Retinal pigment epithelial cell (primary cell): ENCODE data around the gene TXNIP.

Experiments used
- DNase-seq: peaks from one replicate; pipeline ENCODE4 v3.0.0-alpha.2; 2010; ENCODE audit warnings: low read depth
- H3K4me3 ChIP-seq: 2 replicates; pipeline ENCODE4 v1.5.1; 2011; ENCODE audit warnings: mild to moderate bottlenecking, low read length, control low read depth, moderate library complexity
- TF ChIP-seq, protein P1 (sequence below): conservative IDR thresholded peaks from 2 replicates; pipeline ENCODE4 v1.5.1; 2011; ENCODE audit warnings: low read depth, low read length, control low read depth, inconsistent platforms

TXNIP gene

DNA sequence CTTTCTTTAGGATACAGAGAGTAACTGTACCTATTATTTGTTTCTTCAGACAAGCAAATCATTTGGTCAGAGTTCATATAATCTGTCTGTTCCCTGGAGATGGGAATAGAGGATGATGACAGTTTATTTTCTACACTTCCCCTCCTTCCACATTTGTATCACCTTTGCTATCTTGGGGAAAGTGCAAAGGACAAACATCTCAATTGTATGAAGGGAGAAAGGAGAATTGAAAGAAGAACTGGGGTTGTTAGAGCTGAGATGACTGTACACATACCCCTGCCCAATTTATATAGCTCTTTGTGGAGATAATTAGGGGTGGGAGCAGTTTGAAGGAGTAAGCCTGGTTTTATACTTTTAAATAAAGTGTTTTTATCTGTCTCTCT is 17.9 kb downstream of the TXNIP start:
- DNase-seq: no peak

DNA sequence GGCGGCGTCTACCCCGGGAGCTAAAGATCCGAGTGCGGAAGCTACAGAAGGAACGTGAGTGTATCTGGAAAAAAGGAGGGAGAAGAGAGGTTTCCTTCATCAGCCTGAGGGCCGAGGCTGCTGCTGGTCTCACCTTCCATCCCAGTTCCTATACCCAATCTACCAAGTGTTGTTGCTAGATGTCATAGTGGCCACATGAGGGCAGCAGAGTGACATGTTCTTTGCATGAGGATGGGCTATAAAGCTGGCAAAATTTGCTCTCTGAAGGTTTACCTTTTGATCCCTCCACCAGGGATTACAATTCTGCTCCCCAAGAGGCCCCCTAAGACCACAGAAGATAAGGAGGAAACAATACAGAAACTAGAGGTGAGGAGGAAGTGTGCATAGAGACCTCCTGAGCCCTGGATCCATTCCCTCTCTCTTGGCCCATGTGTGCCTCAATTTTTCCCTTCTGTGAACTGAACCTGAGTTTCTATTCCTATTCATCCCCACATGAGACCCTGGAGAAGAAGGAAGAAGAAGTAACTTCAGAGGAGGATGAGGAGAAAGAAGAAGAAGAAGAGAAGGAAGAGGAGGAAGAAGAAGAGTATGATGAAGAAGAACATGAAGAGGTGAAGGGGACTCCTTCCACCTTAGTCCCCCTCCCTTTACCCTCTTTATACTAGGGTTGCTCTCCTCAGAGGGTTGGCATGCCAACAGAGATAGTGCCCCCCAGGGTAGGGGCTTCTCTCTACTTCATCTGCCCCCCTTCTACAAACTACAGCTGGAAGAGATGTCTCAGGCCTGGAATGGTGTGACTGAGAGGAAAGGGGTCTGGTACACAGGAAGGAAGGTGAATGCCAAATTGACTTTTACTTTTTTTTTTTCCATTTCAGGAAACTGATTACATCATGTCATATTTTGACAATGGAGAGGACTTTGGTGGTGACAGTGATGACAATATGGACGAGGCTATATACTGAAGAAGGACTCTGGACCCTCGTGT is 18.6 kb downstream of the TXNIP start:
- no peak overlapping the region for H3K4me3 ChIP-seq
- DNase-seq: no peak
- TF ChIP-seq, protein P1, sequence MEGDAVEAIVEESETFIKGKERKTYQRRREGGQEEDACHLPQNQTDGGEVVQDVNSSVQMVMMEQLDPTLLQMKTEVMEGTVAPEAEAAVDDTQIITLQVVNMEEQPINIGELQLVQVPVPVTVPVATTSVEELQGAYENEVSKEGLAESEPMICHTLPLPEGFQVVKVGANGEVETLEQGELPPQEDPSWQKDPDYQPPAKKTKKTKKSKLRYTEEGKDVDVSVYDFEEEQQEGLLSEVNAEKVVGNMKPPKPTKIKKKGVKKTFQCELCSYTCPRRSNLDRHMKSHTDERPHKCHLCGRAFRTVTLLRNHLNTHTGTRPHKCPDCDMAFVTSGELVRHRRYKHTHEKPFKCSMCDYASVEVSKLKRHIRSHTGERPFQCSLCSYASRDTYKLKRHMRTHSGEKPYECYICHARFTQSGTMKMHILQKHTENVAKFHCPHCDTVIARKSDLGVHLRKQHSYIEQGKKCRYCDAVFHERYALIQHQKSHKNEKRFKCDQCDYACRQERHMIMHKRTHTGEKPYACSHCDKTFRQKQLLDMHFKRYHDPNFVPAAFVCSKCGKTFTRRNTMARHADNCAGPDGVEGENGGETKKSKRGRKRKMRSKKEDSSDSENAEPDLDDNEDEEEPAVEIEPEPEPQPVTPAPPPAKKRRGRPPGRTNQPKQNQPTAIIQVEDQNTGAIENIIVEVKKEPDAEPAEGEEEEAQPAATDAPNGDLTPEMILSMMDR: peak; percentile 83

More for the DNA sequence above, 17.9 kb downstream of the TXNIP start:
- no peak overlapping the region for H3K4me3 ChIP-seq
- TF ChIP-seq, protein P1: no peak

DNA sequence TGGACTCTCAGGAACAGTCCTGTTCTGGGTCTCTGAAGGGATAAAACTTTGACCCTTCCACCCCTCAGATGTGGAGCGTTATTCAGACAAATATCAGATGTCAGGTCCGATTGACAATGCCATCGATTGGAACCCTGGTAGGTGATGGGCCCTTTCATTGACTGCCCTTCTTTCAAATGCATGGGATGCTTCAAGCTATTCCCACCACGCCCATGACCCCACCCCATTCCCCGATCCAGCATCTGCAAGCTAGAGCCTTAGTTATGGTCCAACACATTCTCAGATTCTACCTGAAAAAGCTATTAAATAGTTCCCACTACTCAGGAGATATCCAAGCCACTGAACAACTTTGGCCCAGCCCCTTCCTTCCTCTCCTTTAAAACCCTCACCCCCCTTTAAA is 19.4 kb downstream of the TXNIP start:
- TF ChIP-seq, protein P1: no peak
- no peak overlapping the region for H3K4me3 ChIP-seq
- DNase-seq: no peak

DNA sequence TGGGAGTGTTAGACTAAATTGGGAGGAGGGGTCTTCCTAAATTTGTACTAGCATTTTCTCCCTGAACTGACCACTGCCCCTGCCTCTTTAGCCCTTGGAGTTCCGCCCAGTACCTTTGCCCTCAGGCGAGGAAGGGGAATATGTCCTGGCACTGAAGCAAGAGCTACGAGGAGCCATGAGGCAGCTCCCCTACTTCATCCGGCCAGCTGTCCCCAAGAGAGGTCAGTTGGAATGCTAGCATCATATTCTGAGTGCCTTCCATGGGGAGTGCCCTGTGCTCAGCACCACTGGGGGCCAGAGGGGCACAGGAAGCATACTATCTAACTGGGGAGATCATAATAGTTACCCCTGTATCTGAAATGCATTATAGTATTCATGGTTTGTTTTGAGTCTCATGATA is 21.2 kb downstream of the TXNIP start:
- DNase-seq: no peak
- TF ChIP-seq, protein P1: no peak
- no peak overlapping the region for H3K4me3 ChIP-seq

DNA sequence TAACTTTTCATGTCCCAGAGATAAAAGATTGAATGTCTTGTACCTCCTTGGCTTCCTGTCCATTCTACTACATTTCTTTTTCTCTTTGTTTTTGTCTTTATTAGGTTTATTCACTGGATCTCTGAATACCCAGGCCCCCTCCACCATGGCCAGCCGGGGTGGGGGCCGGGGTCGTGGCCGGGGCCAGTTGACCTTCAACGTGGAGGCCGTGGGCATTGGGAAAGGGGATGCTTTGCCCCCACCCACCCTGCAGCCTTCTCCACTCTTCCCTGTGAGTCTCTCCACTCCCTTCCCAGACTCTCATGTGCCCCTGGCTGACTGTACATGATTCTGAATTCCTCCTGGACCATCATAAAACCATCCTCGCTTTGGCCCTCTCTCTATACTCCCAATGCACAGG is 21.7 kb downstream of the TXNIP start:
- no peak for DNase-seq
- H3K4me3 ChIP-seq: no peak overlapping the region
- TF ChIP-seq, protein P1: no peak

DNA sequence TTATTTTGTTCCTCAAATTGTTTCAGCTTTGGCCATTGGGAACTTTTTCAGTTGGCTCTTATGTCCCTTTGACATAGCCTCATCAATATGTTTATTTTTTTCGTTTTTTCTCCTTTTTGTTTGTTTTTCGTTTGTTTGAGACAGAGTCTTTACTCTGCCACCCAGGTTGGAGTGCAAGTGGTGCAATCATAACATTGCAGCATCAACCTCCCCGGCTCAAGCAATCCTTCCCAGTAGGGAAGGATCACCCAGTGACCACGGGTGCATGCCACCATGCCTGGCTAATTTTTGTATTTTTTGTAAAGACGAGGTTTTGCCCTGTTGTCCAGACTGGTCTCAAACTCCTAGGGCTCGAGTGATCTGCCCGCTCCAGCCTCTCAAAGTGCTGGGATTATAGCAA is 23.8 kb downstream of the TXNIP start:
- H3K4me3 ChIP-seq: no peak overlapping the region
- no peak for DNase-seq
- TF ChIP-seq, protein P1: no peak

DNA sequence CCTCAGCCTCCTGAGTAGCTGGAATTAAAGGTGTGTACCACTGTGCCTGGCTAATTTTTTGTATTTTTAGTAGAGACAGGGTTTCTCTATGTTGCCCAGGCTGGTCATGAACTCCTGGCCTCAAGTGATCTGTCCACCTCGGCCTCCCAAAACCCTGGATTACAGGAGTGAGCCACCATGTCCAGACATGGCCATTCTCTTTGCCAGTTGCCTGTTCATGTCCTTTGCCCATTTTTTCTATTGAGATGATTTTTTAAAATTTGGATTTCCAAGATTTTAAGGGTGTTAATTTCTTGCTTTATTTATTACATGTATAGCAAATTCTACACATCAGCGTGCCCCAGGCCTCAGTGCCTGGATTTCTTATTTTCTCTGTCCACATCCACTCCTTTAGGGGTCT is 29.1 kb downstream of the TXNIP start:
- TF ChIP-seq, protein P1: no peak

More for the DNA sequence above, 29.1 kb downstream of the TXNIP start:
- no peak for DNase-seq
- no peak overlapping the region for H3K4me3 ChIP-seq
